Panc1 (cell line): ENCODE results near the gene GRK1. TPM values are rescaled to one million over a fixed set of nuclear protein-coding genes. Genes with fewer than 3 reads are reported as not detected.

ENCODE experiments used
- ATAC-seq: fragments of 200-7000 bp; cut with Tn5 transposase; 2 replicates; pipeline ENCODE4 v1.9.1; 2020; ENCODE audit warnings: mild to moderate bottlenecking, moderate library complexity
- BruUV-seq: library from RNA; stranded (reverse); fragments of 400-500 nt; replicated peaks from 2 replicates; lab custom pipeline; 2021; lab: Mats Ljungman, UMichigan
- CTCF ChIA-PET: fragments of 300-600 bp; sonication (Branson Sonifier 250); formaldehyde crosslinking; loops from one replicate; lab custom pipeline; 2022; ENCODE audit warnings: antibody characterized with exemption; lab: Charles Lee
- POLR2A ChIA-PET: fragments of 300-600 bp; sonication (Branson Sonifier 250); formaldehyde crosslinking; loops from one replicate; lab custom pipeline; 2022; ENCODE audit warnings: antibody characterized with exemption; lab: Charles Lee
- DNase-seq: peaks from one replicate; pipeline ENCODE4 v3.0.0-alpha.2; 2010; ENCODE audit warnings: low read depth, low spot score
- H3K27ac ChIP-seq: 2 replicates; pipeline ENCODE4 v1.5.1; 2011; ENCODE audit warnings: mild to moderate bottlenecking, low read length, inconsistent platforms
- H3K27me3 ChIP-seq: fragments of 200-500 bp; sonication (Bioruptor generic); 2 replicates; pipeline ENCODE4 v1.6.0; 2014; ENCODE audit warnings: low read length, inconsistent platforms; ENCODE audit not compliant: control insufficient read depth, insufficient read depth
- H3K36me3 ChIP-seq: fragments of 200-500 bp; sonication (Bioruptor generic); 2 replicates; pipeline ENCODE4 v1.5.1; 2014; ENCODE audit warnings: inconsistent platforms, mild to moderate bottlenecking, low read length, moderate library complexity; ENCODE audit not compliant: control insufficient read depth, insufficient read depth
- H3K4me1 ChIP-seq: 2 replicates; pipeline ENCODE4 v1.5.1; 2011; ENCODE audit warnings: inconsistent platforms, mild to moderate bottlenecking, low read length, moderate library complexity; ENCODE audit not compliant: control insufficient read depth, insufficient read depth
- H3K4me3 ChIP-seq, 2 experiments: 2 replicates each; pipeline ENCODE4 v1.5.1; 2011 to 2012; ENCODE audit warnings: low read depth in 2 of 2, low read length in 2 of 2, mild to moderate bottlenecking in 2 of 2, inconsistent platforms in 1 of 2, moderate library complexity in 1 of 2
- H3K9me3 ChIP-seq: fragments of 200-500 bp; sonication (Bioruptor generic); 2 replicates; pipeline ENCODE4 v1.5.1; 2014; ENCODE audit warnings: low read depth, mild to moderate bottlenecking, inconsistent platforms, low read length, moderate library complexity; ENCODE audit not compliant: control insufficient read depth, insufficient read depth
- POLR2AphosphoS5 ChIP-seq: IDR thresholded peaks from 2 replicates; pipeline ENCODE4 v1.6.1; 2012; ENCODE audit warnings: mild to moderate bottlenecking, low read depth, low read length, moderate library complexity
- SIN3A ChIP-seq: IDR thresholded peaks from 2 replicates; pipeline ENCODE4 v1.6.1; 2012; ENCODE audit warnings: low read depth, mild to moderate bottlenecking, low read length, moderate library complexity, borderline replicate concordance; ENCODE audit not compliant: insufficient read depth
- TCF7L2 ChIP-seq: IDR thresholded peaks from 2 replicates; pipeline ENCODE4 v1.6.1; 2011; ENCODE audit warnings: mild to moderate bottlenecking, low read depth, low read length, inconsistent platforms
- in situ Hi-C: cut with HindIII; loops from 2 replicates; pipeline ENCODE4 v1.10.0; 2016; ENCODE audit warnings: low sequenced_read_pairs, low pct_unique_long_range_greater_than_20kb
- intact Hi-C: fragments of 100-400 bp; cut with micrococcal nuclease; formaldehyde crosslinking; loops from one replicate; pipeline ENCODE4 v1.10.0; 2022; ENCODE audit not compliant: unreplicated experiment
- total RNA-seq: library from RNA; stranded (reverse); gene quantifications from one replicate; pipeline ENCODE4 v1.2.1, GENCODE V29; 2021; ENCODE audit not compliant: unreplicated experiment
- TF ChIP-seq, protein P1 (sequence below), 2 experiments: IDR thresholded peaks; 2 replicates each; pipeline ENCODE4 v1.6.1; 2011 to 2012; ENCODE audit warnings: low read depth in 2 of 2, control low read depth in 1 of 2, low read length in 1 of 2, mild to moderate bottlenecking in 1 of 2, moderate library complexity in 1 of 2; ENCODE audit not compliant: insufficient read depth in 1 of 2
- TF ChIP-seq, protein P2 (sequence below): fragments of 450-650 bp; IDR thresholded peaks from 2 replicates; pipeline ENCODE4 v1.5.1; 2017; ENCODE audit warnings: mild to moderate bottlenecking

Gene GRK1
- total RNA-seq, 1 experiment from 2014 or later: 1.8 TPM

DNA sequence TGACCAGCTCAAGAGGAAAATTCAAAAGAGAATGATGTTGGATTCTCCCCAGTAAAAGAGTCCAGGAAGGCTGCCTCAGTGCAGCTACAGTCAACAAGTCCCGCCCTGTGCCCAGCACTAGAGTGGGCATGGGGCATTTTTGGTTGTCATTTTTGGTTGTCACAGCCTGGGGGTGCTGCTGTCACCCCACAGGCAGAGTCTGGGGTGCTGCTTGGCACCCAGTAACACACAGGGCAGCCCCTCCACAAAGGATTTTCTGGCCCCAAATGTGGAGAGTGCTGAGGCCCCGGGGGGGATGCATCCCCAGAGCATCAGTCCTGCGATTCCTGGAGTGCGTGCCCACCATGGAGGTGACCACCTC, 63.8 kb downstream of the GRK1 start:
- H3K4me3 ChIP-seq: no peak overlapping the region
- no peak for ATAC-seq
- in situ Hi-C loops (no loop called here), intact Hi-C loops (no loop called here)
- no peak overlapping the region for H3K27ac ChIP-seq
- no TSS peak for BruUV-seq
- no peaks in the 10 kb centered on the region for H3K36me3 ChIP-seq
- DNase-seq: no peak
- TF ChIP-seq, protein P1, sequence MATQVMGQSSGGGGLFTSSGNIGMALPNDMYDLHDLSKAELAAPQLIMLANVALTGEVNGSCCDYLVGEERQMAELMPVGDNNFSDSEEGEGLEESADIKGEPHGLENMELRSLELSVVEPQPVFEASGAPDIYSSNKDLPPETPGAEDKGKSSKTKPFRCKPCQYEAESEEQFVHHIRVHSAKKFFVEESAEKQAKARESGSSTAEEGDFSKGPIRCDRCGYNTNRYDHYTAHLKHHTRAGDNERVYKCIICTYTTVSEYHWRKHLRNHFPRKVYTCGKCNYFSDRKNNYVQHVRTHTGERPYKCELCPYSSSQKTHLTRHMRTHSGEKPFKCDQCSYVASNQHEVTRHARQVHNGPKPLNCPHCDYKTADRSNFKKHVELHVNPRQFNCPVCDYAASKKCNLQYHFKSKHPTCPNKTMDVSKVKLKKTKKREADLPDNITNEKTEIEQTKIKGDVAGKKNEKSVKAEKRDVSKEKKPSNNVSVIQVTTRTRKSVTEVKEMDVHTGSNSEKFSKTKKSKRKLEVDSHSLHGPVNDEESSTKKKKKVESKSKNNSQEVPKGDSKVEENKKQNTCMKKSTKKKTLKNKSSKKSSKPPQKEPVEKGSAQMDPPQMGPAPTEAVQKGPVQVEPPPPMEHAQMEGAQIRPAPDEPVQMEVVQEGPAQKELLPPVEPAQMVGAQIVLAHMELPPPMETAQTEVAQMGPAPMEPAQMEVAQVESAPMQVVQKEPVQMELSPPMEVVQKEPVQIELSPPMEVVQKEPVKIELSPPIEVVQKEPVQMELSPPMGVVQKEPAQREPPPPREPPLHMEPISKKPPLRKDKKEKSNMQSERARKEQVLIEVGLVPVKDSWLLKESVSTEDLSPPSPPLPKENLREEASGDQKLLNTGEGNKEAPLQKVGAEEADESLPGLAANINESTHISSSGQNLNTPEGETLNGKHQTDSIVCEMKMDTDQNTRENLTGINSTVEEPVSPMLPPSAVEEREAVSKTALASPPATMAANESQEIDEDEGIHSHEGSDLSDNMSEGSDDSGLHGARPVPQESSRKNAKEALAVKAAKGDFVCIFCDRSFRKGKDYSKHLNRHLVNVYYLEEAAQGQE (IDR thresholded peaks at IDR 0.05; ENCODE audit: insufficient read depth in 1 of 2, low read depth in 2 of 2, low read length in 1 of 2): no peak
- TF ChIP-seq TCF7L2 (no peak), SIN3A (no peak), POLR2AphosphoS5 (no peak)
- TF ChIP-seq, protein P2, sequence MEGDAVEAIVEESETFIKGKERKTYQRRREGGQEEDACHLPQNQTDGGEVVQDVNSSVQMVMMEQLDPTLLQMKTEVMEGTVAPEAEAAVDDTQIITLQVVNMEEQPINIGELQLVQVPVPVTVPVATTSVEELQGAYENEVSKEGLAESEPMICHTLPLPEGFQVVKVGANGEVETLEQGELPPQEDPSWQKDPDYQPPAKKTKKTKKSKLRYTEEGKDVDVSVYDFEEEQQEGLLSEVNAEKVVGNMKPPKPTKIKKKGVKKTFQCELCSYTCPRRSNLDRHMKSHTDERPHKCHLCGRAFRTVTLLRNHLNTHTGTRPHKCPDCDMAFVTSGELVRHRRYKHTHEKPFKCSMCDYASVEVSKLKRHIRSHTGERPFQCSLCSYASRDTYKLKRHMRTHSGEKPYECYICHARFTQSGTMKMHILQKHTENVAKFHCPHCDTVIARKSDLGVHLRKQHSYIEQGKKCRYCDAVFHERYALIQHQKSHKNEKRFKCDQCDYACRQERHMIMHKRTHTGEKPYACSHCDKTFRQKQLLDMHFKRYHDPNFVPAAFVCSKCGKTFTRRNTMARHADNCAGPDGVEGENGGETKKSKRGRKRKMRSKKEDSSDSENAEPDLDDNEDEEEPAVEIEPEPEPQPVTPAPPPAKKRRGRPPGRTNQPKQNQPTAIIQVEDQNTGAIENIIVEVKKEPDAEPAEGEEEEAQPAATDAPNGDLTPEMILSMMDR: no peak
- H3K27me3 ChIP-seq: no peaks in the 10 kb centered on the region
- POLR2A ChIA-PET: no interaction called here
- H3K4me1 ChIP-seq: no peaks in the 10 kb centered on the region
- no peaks in the 10 kb centered on the region for H3K9me3 ChIP-seq
- CTCF ChIA-PET: no interaction called here

DNA sequence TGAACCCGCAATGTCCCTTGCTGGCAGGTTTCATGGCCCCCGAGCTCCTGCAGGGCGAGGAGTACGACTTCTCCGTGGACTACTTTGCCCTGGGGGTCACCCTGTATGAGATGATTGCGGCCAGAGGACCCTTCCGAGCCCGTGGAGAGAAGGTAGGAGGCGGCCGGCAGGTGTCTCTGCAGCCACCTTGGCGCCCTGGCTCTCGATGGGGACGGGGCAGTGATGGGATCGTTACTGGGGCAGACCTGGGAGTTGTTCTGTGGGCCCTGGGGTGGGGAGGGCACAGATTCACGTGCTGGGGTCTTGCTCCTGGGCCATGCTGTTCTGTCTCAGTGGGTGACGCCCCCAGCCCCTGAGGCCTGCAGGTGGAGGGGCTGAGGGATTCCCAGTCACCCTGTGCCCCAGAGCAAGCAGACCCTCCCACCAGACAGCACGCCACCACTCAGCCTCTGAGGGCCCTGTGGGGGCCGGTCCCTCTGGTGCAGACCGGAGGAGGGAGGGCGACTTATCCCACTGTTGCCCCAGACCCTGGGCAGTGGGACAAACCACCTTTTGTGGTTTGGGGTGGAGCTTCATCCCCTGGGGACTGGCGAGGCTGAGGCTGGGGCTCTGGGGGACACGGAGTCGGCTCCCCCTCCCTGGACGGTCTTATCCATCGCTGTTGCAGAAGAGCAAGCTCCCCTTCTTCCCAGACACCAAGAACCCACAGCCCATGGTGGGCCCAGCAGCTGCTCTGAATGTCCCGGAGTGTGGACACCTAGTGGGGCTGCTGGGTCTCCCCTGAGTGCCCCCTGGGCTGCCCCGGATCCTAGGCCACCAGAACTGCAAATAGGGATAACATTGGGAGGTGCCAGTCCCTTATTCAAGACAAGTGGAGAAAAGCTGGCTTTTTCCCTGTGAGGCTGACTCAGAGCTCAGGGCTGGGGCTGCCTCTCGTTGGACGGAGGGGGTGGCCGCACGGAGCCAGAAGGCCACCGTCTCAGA, 64.5 kb downstream of the GRK1 start:
- Histone ChIP-seq H3K36me3 (no peaks in the 10 kb centered on the region), H3K27ac (no peak overlapping the region), H3K9me3 (no peaks in the 10 kb centered on the region), H3K27me3 (no peaks in the 10 kb centered on the region), H3K4me1 (no peaks in the 10 kb centered on the region), H3K4me3 (no peak overlapping the region)
- intact Hi-C loops (no loop called here), in situ Hi-C loops (no loop called here)
- ChIA-PET CTCF (no interaction called here), POLR2A (no interaction called here)
- ATAC-seq (no peak; the same call in 1 of the 2 replicates), DNase-seq (no peak)
- TF ChIP-seq, protein P2: no peak
- TF ChIP-seq POLR2AphosphoS5: no peak
- TF ChIP-seq TCF7L2: no peak
- TF ChIP-seq, protein P1 (IDR thresholded peaks at IDR 0.05; ENCODE audit: insufficient read depth in 1 of 2, low read depth in 2 of 2, low read length in 1 of 2): no peak
- TF ChIP-seq SIN3A: no peak
- no TSS peak for BruUV-seq
